ENCODE data around the gene LCN15.
"Not testable (repeated sequence)": the region's sequence is repeated elsewhere in the genome, so short reads cannot be mapped to it uniquely, and the experiment has no call there.

The LCN15 gene

DNA sequence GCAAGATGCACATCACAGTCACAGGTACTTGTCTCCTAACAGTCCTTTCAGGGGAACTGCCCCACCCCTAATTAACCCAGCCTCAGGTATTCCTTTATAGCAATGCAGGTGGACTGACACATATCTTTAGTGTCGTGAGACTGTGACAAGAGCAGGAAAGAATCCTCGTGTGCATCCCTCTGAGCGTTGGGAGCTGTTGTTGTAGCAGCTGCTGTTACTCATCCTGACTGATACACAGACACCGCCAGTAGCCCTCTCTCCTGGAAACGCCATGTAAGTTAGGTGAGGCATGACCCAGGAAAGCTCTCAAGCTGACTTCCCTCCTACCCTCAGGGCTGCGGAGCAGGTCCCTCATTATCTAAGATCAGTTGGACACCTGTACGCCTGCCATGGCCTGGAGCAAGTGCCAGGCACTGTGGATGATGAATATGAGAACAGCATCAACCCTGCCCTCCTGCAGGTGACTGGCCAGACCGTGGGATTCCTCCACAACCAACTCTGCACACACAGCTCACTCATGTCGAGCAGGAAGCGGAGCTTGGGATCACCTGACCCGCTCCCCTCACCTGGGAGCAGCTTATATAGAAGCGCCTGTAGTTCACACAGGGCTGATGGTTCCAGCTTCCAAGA lies 10.2 kb upstream of the LCN15 start:
- no peak for DNase-seq (ENCODE audit: low read depth)

DNA sequence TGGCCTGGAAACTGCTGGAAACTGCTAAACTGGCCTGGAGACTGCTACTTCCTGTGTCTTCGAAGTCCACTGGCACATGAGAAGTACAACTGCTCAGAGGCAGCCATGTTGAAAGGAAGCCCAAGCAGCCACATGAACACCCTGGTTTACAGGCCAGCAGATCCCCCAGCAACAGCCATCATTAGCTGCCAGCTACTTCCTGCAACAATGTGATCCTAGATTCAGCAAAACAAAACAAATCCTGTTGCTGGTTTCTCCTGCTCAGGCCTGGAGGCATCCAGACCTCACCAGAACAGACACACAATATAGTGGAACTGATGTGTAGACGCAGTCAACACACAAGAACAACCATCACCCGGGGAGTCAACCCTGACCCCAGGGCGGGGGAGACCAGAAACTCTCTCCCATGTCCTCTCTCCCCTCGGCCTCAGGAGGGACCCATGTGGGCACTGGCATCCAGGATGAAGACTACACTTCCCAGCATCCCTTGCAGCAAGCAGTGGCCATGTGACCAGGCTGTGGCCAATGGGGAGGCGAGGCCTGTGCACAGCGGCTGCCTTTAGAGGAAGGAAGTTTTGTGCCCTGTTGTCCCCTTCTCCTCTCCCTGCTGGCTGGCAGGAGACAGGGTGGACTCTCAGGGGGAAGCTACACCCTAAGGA lies 9.2 kb upstream of the LCN15 start:
- DNase-seq (ENCODE audit: low read depth): no peak

DNA sequence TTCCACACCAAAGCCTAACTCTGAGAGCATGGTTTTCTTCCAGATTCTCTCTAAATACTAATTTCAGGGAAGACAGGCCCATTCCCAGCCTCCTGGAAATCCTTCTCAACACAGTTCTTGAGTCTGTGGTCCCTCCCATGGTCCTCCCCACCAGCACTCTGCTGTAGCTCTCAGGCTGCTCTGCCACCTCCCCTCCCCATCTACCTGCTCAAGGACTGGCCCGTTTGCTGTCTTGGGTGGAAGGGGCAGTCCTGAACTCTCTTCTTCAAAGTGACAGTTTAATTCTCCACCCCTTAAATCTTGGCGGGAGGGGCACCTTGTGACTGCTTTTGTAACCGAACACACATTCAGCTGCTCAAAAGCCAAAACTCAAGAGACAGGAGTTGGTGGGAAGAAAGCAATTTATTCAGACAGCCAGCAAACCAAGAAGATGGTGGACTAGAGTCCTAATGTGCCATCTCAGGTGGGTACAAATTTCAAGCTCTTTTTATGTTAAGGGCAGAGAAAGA lies 7.6 kb upstream of the LCN15 start:
- DNase-seq (ENCODE audit: low read depth): no peak

GRCh38 chr9:136769710-136770191 lies 5.4 kb upstream of the LCN15 start:
- DNase-seq (ENCODE audit: low read depth): no peak

GRCh38 chr9:136766410-136767120 lies 2.2 kb upstream of the LCN15 start:
- DNase-seq (ENCODE audit: low read depth): not testable (repeated sequence)

DNA sequence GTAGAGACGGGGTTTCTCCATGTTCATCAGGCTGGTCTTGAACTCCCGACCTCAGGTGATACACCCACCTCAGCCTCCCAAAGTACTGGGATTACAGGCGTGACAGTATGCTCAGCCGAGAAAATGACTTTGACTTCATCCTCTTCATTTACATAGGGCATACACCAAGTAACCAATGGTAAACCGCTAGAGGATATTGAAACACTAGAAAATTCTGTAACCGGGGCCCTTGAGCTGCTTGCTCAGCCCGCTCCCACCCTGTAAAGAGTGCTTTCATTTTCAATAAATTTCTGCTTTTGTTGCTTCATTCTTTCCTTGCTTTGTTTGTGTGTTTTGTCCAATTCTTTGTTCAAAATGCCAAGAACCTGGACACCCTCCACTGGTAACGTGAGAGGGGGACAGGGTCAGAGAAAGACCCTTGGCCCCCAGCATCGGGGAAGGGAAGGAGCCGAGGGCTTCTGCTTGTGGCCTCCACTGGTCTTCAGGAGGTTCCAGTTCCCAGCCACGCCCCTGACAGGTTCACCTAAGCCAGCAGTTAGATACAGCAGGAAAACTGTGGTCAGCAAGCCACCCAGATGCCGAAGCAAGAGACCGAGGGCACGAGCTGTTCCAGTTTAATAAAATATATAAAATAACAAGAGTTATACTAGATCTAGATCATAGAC lies 1.6 kb upstream of the LCN15 start:
- not testable (repeated sequence) for DNase-seq (ENCODE audit: low read depth)

DNA sequence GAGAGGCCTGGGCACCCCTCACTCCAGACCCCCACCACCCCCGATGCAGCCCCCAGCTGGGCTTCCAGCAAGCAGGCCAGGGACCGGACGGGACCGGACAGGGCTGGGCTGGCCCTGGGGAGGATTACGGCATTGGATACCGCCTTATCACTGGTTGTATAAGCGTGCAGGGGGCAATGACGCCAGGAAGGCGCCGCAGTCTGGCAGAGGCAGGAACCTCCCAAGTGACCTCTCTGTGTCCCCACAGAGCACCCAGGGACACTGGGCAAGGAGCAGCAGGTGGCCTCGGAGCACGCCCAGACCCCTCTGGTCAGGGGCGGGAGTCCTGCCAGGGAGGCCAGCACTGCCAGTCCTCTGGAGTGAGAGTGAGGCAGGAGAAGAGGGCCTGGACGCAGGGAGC lies 723 bp upstream of the LCN15 start:
- no peak for DNase-seq (ENCODE audit: low read depth)

DNA sequence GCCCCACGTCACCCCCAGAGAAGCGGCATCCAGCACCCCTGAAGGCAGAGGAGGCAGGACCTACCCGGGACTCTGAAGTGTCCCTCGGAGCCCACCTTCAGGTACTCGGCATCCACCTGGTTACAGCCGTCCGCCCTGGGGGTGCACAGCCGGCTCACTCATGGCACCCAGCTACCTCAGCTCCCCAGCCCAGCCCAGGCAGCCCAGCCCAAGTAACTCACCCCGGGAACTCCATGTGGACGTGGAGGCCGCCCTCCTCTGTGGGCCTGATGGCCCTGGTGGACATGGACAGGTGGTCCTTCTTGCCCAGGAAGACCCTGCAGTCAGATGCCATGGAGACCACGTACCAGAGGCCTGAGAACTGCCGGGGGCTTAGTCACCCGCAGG lies 676 bp downstream of the LCN15 start:
- DNase-seq (ENCODE audit: low read depth): no peak

- DNase-seq (ENCODE audit: low read depth): no peak
Observed at GRCh38 chr9:136762915-136763648, 1.2 kb downstream of the LCN15 start.

GRCh38 chr9:136762221-136762691 lies 2.1 kb downstream of the LCN15 start:
- DNase-seq (ENCODE audit: low read depth): no peak

DNA sequence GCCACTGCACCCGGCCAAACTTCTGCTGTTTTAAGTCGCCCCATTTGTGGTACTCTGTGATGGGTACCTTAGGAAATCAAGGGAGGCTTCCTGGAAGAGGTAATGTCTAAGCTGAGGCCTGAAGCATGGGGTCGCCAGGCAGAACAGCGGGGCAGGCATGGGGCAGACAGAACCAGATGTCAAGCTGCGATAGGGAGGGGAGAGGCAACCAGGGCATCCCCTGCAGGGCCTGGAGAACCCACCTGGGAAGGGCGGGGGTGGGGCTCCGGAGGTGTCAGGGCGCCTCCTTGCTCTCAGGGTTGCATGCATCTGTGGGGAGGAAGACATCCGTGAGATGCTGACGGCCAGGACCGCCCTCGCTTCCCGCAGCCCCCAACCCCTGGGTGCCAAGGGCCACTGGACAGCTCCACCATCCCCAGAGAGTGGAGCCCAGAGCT lies 2.8 kb downstream of the LCN15 start:
- no peak for DNase-seq (ENCODE audit: low read depth)

DNA sequence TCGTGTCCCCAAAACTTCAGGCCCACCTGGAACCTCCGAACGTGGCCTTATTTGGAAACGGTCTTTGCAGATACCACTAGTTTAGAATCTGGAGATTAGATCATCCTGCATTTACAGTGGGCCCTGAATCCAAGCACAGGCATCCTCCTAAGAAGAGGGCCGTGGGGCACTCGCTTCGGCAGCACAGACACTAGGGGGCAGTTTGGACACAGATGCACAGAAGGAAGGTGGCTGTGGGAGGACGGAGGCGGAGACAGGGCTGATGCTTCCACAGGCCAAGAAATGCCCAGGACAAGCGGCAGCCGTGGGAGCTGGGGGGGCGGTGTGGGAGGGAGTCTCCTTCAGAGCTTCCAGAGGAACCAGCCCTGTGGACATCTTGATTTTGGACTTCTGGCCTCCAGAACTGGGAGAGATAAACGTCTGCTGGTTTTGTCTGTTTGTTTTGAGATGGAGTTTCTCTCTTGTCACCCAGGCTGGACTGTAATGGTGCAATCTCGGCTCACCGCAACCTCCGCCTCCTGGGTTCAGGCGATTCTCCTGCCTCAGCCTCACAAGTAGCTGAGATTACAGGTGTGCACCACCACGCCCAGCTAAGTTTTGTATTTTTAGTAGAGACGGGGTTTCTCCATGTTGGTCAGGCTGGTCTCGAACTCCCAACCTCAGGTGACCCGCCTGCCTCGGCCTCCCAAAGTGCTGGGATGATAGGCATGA lies 3.3 kb downstream of the LCN15 start:
- peak; percentile 8 for DNase-seq (ENCODE audit: low read depth)

DNA sequence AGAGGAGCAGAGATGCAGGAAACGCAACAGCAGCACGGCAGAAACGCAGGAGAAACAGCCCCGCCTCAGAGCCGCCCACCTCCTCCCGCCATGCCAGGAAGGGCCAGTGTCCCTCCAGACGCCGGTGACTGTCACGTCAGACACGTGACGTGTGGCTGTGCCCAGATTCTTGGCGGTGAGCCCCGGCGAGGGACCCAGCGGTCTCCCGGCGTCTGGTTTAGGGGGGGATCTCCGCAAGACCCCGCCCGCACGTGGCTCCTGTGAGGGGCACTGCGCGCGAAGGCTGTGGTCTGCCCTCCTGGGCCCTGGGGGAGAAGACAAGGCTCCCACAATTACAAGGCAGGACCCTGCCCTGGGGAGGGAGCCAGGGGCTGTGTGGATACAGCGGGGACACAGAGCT lies 3.9 kb downstream of the LCN15 start:
- DNase-seq (ENCODE audit: low read depth): no peak

- no peak for DNase-seq (ENCODE audit: low read depth)
Observed at GRCh38 chr9:136759436-136760325, 4.6 kb downstream of the LCN15 start.

DNA sequence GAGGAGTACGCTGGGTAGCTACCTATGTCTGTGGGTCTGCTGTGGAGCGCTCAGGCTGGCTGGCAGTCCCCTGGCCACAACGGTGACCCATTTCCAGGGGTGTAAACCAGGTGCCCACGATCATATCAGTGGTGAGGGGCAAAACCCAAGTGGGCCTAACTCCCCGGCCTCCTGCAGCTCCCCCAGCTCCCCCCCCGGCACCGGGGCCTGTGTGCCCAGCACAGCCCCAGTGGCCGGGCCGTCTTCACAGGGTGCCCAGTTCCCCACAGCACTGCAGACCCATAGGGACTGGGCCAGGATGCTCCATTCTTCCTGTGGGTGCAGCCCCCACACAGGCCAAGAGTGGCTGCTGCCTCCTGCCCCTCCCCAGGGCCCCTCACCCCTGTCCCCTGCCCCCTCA lies 5.3 kb downstream of the LCN15 start:
- no peak for DNase-seq (ENCODE audit: low read depth)

DNA sequence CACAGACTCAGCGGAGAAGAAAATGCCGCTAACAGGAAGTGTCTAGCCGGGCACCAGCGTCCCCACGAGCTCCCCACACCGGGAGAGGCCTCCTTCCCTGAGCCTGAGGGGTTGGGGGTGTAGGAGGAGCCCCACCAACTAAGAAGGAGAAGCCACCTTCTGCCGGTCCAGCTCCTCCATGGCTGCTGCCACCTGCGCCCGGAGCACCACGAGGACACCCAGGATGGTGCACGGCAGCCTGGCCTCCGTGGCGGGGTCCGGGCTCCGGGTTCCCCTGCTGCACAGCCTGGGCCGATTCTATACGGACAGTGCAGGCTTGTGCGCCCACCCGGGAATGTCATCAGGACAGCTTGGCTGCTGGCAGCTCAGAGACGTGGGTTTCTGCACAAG lies 6.6 kb downstream of the LCN15 start:
- no peak for DNase-seq (ENCODE audit: low read depth)

DNA sequence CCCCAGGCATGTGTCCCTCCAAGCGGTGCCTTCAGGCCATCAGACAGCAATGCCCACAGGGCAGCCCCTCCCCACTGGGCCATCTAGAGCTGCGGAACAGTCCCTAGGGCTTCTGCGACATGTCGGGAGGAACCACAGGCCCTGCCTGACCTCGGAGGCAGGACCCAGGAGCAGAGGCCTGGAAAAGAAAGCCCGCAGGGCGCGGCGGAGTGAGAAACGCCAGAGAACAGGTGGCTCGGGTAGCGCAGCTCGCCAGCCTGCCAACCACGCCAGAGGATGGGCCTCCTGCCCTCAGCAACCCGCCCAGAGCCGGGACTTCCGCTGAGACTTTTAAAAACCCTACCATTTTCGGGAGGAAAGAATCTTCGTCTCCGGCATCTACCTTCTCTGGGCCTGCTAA lies 7.0 kb downstream of the LCN15 start:
- DNase-seq (ENCODE audit: low read depth): no peak

DNA sequence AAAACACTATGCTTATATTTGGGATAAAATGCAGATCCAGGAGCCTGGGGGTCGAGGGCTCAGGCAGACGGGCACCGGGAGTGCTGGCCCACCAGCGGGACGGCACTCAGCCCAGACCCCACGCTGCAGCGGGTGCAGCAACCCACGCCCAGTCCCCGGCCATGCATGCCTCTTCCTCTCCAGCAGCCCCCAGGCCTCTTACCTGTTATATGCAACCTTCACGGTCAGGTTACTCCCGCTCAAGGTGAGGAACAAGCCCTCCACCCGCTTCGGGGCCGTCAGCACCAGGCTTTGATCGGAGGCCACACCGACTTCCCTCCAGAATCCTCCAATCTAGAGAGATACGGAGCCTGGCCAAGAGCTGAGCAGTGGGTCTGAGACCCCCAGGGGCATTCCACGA lies 7.5 kb downstream of the LCN15 start:
- no peak for DNase-seq (ENCODE audit: low read depth)

- no peak for DNase-seq (ENCODE audit: low read depth)
Observed at GRCh38 chr9:136756134-136756438, 8.2 kb downstream of the LCN15 start.
